HS-27A (cell line): ENCODE results near the gene OXNAD1.

Source experiments
- DNase-seq: peaks from one replicate; pipeline ENCODE4 v3.0.0-alpha.2; 2012; ENCODE audit warnings: low read depth, missing footprints

The OXNAD1 gene

GRCh38 chr3:16279010-16279801 lies 14.2 kb downstream of the OXNAD1 start:
- no peak for DNase-seq

GRCh38 chr3:16280671-16281070 lies 15.7 kb downstream of the OXNAD1 start:
- no peak for DNase-seq

- DNase-seq: no peak
These were observed 19.6 kb downstream of the OXNAD1 start for GRCh38 chr3:16284633-16285032.

- no peak for DNase-seq
These were observed 21.1 kb downstream of the OXNAD1 start for GRCh38 chr3:16286161-16286560.

GRCh38 chr3:16286751-16287543 lies 21.9 kb downstream of the OXNAD1 start:
- no peak for DNase-seq

- DNase-seq: no peak
These were observed 23.7 kb downstream of the OXNAD1 start for GRCh38 chr3:16288664-16289063.

GRCh38 chr3:16289144-16289889 lies 24.3 kb downstream of the OXNAD1 start:
- DNase-seq: no peak

GRCh38 chr3:16290007-16290826 lies 25.2 kb downstream of the OXNAD1 start:
- peak; percentile 20 for DNase-seq

- no peak for DNase-seq
These were observed 25.8 kb downstream of the OXNAD1 start for GRCh38 chr3:16290827-16291196.

- DNase-seq: no peak
These were observed 29.8 kb downstream of the OXNAD1 start for GRCh38 chr3:16294844-16295243.

GRCh38 chr3:16295298-16295890 lies 30.4 kb downstream of the OXNAD1 start:
- no peak for DNase-seq

- no peak for DNase-seq
These were observed 33.2 kb downstream of the OXNAD1 start for GRCh38 chr3:16297997-16298885.

- no peak for DNase-seq
These were observed 33.9 kb downstream of the OXNAD1 start for GRCh38 chr3:16298891-16299290.

- no peak for DNase-seq
These were observed 34.7 kb downstream of the OXNAD1 start for GRCh38 chr3:16299746-16300145.

- no peak for DNase-seq
These were observed 35.3 kb downstream of the OXNAD1 start for GRCh38 chr3:16300307-16300706.

GRCh38 chr3:16300881-16301359 lies 35.9 kb downstream of the OXNAD1 start:
- DNase-seq: no peak

GRCh38 chr3:16301507-16301906 lies 36.5 kb downstream of the OXNAD1 start:
- no peak for DNase-seq

- DNase-seq: no peak
These were observed 37.1 kb downstream of the OXNAD1 start for GRCh38 chr3:16302082-16302631.

- DNase-seq: no peak
These were observed 38.1 kb downstream of the OXNAD1 start for GRCh38 chr3:16303037-16303575.
